Measurements from ENCODE around the gene ZSCAN31. TPM values are rescaled to one million over a fixed set of nuclear protein-coding genes. Genes with fewer than 3 reads are reported as not detected.

Gene ZSCAN31
- total and polyA plus RNA-seq, 2 donors = 3.4 to 3.9 TPM

DNA sequence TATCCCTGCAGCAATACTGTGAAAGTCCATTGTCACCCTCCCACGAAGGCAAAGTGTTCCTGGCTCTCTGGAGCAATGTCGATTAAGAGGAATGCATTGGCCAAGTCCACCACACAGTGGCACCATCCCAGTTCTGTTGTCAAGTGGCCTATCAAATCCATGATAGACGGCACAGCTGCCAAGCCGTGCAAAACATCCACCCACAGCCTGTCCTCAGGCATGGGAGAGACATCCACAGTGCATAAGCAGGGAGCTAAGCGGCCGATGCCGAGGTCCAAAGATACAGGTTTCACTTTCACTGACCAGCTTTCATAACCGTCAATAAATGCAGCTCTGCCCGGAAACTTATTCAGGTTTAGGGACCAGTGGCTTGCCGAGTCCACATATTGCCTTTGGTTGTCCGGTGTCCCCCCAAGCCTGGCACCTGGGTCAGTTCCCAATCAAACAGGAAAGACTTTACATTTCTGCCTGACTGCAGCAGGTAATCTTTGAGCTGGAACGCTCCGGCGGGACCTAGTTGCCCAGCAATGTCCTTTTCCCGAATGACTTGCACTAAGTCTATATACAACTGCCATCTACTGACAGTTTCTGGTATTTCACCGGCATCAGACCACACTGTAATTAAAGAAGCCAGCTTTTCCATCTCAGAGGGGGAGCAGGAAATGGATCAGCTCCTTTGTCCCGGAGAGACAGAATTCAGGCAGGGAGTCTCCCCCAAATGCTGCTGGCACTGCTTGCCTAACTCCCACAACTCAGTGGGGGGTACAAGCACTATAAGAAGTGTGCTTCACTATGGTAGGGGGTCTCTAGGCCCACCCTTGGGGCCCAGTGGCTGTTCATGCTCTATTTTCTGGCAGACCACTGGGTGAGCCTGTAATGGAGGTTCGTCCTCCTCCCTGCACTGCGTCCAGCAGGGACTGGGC, 20.1 kb upstream of the ZSCAN31 start:
- H3K4me1 ChIP-seq (ENCODE audit: control insufficient read depth in 2 of 2, insufficient read depth in 2 of 2, low read length in 2 of 2) = peaks cover 8 to 14% of the 10 kb centered on the region in 2 donors
- peak; percentile 49 to 86 (median 74) for DNase-seq (ENCODE audit: low read depth in 6 of 9, low spot score in 9 of 9)
- H3K27ac ChIP-seq (ENCODE audit: low read depth in 1 of 2, low read length in 1 of 2) = peak overlapping the region; percentile 3 to 58
- H3K36me3 ChIP-seq (ENCODE audit: control insufficient read depth in 2 of 2, insufficient read depth in 2 of 2, low read length in 1 of 2) = peaks cover 0 to 2% of the 10 kb centered on the region in 2 donors
- 8% methylated on average over 19 of the region's 19 CpGs for WGBS
- H3K27me3 ChIP-seq (ENCODE audit: control insufficient read depth in 2 of 2, insufficient read depth in 1 of 2, low read length in 1 of 2) = no peaks in the 10 kb centered on the region
- peaks cover 0 to 10% of the 10 kb centered on the region in 2 donors for H3K9me3 ChIP-seq (ENCODE audit: control insufficient read depth in 2 of 2, insufficient read depth in 1 of 2, low read length in 1 of 2)
- peak overlapping the region; percentile 48 to 61 for H3K4me3 ChIP-seq (ENCODE audit: low read length in 2 of 2)

DNA sequence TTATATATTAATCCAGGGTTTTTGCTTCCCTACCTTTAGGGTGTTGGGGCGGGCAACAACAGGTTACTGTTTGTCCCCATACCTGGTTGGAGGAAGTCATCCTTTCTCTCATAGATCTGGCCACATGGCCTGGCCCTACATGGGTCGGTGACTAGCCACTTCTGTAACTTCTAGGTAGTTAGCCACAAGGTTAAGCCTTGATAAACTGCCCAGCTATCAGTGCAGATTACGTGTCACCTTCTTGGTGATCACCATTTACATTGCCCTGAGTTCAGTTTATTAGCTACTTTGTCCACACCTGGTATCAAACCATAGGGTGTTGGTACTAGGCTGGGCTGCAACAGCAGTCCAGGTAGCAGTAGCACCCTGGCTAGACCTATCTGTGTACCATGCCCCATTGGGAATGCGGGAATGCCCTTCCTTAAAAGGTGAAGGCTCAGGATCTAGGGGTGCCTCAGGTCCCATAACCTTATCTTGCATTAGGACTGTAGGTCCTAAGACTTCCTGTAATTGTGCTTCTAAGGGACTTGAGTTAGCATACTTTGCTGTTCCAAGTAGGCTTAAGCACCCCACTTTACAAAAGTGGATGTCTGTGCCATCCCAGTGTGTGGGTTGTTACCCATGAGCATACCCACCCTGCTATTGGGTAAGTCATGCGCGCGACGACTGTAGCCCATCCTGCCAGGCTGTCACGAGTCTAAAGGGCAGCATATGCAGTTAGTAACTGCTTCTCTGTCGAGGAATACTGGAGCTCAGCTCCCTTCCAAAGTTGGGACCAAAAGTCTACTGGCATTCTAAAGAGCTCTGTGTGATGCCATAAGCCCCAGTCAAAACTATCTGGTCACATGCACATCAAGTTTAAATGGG, 19.0 kb upstream of the ZSCAN31 start:
- H3K27me3 ChIP-seq (ENCODE audit: control insufficient read depth in 2 of 2, insufficient read depth in 1 of 2, low read length in 1 of 2) = no peaks in the 10 kb centered on the region
- no peak for DNase-seq (ENCODE audit: low read depth in 6 of 9, low spot score in 9 of 9)
- H3K36me3 ChIP-seq (ENCODE audit: control insufficient read depth in 2 of 2, insufficient read depth in 2 of 2, low read length in 1 of 2) = peaks cover 0 to 2% of the 10 kb centered on the region in 2 donors
- no peak overlapping the region for H3K4me3 ChIP-seq (ENCODE audit: low read length in 2 of 2)
- no peak overlapping the region for H3K27ac ChIP-seq (ENCODE audit: low read depth in 1 of 2, low read length in 1 of 2)
- H3K4me1 ChIP-seq (ENCODE audit: control insufficient read depth in 2 of 2, insufficient read depth in 2 of 2, low read length in 2 of 2) = peaks cover 16 to 22% of the 10 kb centered on the region in 2 donors
- peaks cover 0 to 10% of the 10 kb centered on the region in 2 donors for H3K9me3 ChIP-seq (ENCODE audit: control insufficient read depth in 2 of 2, insufficient read depth in 1 of 2, low read length in 1 of 2)
- 96% methylated on average over 10 of the region's 10 CpGs for WGBS

DNA sequence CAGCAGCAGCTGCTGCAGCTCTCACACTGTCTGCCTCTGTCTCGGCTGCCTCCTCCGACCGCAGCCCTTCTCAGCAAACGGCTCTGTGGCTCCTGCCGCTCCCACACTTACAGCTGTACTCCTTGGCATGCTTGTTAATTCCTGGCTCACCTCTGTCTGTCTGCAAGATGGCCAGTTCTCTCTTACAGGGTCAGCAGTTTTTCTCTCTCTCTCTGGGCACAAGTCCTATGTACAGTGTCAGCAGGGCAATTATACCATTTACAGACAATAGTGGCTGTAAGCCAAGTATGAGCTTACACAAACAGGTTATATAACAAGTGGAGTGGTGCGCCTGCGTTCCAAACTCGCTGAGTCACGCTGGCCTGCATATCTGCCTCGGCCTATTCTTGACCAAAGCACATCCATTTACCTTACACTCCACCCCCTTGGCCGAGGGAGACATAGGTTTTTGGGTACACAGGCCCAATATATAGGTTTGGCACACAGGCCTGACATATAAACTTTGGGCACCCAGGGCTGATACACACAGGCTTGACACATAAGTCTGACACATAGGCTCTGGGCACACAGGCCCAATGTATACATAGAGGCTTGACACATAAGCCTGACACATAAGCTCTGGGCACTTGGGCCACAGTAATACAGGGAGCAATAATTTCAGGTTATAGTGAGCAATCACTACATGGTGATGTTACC, 18.2 kb upstream of the ZSCAN31 start:
- Histone ChIP-seq H3K9me3 (ENCODE audit: control insufficient read depth in 2 of 2, insufficient read depth in 1 of 2, low read length in 1 of 2) (peaks cover 0 to 10% of the 10 kb centered on the region in 2 donors), H3K36me3 (ENCODE audit: control insufficient read depth in 2 of 2, insufficient read depth in 2 of 2, low read length in 1 of 2) (peaks cover 0 to 2% of the 10 kb centered on the region in 2 donors), H3K4me1 (ENCODE audit: control insufficient read depth in 2 of 2, insufficient read depth in 2 of 2, low read length in 2 of 2) (peaks cover 16 to 22% of the 10 kb centered on the region in 2 donors), H3K4me3 (ENCODE audit: low read length in 2 of 2) (no peak overlapping the region), H3K27ac (ENCODE audit: low read depth in 1 of 2, low read length in 1 of 2) (no peak overlapping the region), H3K27me3 (ENCODE audit: control insufficient read depth in 2 of 2, insufficient read depth in 1 of 2, low read length in 1 of 2) (no peaks in the 10 kb centered on the region)
- whole genome bisulfite sequencing = 95% methylated on average over 11 of the region's 11 CpGs
- peak in 1 of 9 donors; percentile 2 for DNase-seq (ENCODE audit: low read depth in 6 of 9, low spot score in 9 of 9)

DNA sequence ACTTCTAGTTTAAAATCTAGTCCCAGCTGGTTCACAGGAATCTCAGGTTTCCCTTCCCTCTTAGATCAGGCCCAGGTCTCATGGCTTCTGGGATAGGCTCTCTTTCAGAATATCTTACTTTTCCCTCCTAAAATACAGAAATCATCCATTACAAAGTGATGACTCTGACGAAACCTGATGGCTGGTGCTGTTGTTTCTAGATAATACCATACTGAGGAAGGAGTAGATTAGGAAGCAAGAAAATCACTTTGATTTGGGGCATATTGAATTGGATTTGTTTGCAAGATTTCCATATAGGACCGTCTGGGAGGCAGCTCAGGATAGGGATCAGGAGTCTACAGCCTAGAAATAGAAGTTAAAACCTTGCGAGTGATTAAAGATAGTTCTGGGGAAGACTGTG, 17.4 kb upstream of the ZSCAN31 start:
- WGBS = 98% methylated on average over 3 of the region's 3 CpGs
- Histone ChIP-seq H3K27me3 (ENCODE audit: control insufficient read depth in 2 of 2, insufficient read depth in 1 of 2, low read length in 1 of 2) (no peaks in the 10 kb centered on the region), H3K4me3 (ENCODE audit: low read length in 2 of 2) (no peak overlapping the region), H3K27ac (ENCODE audit: low read depth in 1 of 2, low read length in 1 of 2) (no peak overlapping the region), H3K36me3 (ENCODE audit: control insufficient read depth in 2 of 2, insufficient read depth in 2 of 2, low read length in 1 of 2) (peaks cover 0 to 2% of the 10 kb centered on the region in 2 donors), H3K4me1 (ENCODE audit: control insufficient read depth in 2 of 2, insufficient read depth in 2 of 2, low read length in 2 of 2) (peaks cover 16 to 22% of the 10 kb centered on the region in 2 donors), H3K9me3 (ENCODE audit: control insufficient read depth in 2 of 2, insufficient read depth in 1 of 2, low read length in 1 of 2) (peaks cover 0 to 10% of the 10 kb centered on the region in 2 donors)
- no peak for DNase-seq (ENCODE audit: low read depth in 6 of 9, low spot score in 9 of 9)

DNA sequence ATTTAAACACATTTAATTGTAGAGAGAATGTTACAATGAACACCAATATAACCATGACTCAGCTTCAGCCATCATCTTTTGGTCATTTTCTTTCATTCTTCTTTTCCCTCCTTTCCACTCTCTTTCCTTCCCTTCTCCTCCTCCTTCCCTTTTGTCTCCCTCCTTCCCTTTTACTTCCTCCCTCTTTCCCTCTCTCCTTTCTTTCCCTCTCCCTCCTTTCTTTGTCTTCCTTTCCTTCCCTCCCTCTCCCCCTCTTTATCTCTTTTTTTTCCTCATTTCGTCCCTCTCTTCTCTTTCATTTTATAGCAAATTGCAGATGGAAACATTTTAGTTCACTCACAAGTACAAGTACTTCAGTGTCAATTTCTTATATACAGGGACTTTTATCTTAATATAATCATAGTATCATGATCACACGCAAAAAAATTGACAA, 15.6 kb upstream of the ZSCAN31 start:
- no peak overlapping the region for H3K4me3 ChIP-seq (ENCODE audit: low read length in 2 of 2)
- no peak overlapping the region for H3K27ac ChIP-seq (ENCODE audit: low read depth in 1 of 2, low read length in 1 of 2)
- no peak for DNase-seq (ENCODE audit: low read depth in 6 of 9, low spot score in 9 of 9)
- peaks cover 0 to 2% of the 10 kb centered on the region in 2 donors for H3K36me3 ChIP-seq (ENCODE audit: control insufficient read depth in 2 of 2, insufficient read depth in 2 of 2, low read length in 1 of 2)
- no peaks in the 10 kb centered on the region for H3K27me3 ChIP-seq (ENCODE audit: control insufficient read depth in 2 of 2, insufficient read depth in 1 of 2, low read length in 1 of 2)
- H3K4me1 ChIP-seq (ENCODE audit: control insufficient read depth in 2 of 2, insufficient read depth in 2 of 2, low read length in 2 of 2) = peaks cover 16 to 22% of the 10 kb centered on the region in 2 donors
- peaks cover 0 to 4% of the 10 kb centered on the region in 2 donors for H3K9me3 ChIP-seq (ENCODE audit: control insufficient read depth in 2 of 2, insufficient read depth in 1 of 2, low read length in 1 of 2)
- 92% methylated on average over 2 of the region's 2 CpGs for WGBS

DNA sequence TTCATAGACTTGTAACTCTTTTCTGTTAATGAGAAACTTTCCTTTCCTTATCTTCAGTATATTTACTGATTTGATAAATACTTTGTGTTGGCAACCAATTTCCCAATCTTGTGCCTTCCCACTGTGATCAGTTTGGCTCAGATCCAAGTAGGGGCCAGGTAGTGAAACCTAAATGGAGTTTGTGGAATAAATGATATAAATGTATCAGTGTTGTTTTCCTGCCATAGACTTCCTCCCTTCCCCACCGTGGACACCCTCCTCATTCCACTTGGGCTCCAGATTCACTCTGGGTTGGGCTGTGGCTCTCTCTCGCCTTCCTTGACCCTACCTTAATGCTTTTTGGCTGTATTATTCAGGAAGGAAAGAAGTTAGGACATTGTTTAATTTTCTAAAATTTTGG, 15.1 kb upstream of the ZSCAN31 start:
- H3K4me3 ChIP-seq (ENCODE audit: low read length in 2 of 2) = no peak overlapping the region
- no peak overlapping the region for H3K27ac ChIP-seq (ENCODE audit: low read depth in 1 of 2, low read length in 1 of 2)
- no peaks in the 10 kb centered on the region for H3K27me3 ChIP-seq (ENCODE audit: control insufficient read depth in 2 of 2, insufficient read depth in 1 of 2, low read length in 1 of 2)
- H3K36me3 ChIP-seq (ENCODE audit: control insufficient read depth in 2 of 2, insufficient read depth in 2 of 2, low read length in 1 of 2) = peaks cover 0 to 2% of the 10 kb centered on the region in 2 donors
- H3K4me1 ChIP-seq (ENCODE audit: control insufficient read depth in 2 of 2, insufficient read depth in 2 of 2, low read length in 2 of 2) = peaks cover 16 to 18% of the 10 kb centered on the region in 2 donors
- WGBS = 73% methylated on average over 2 of the region's 2 CpGs
- H3K9me3 ChIP-seq (ENCODE audit: control insufficient read depth in 2 of 2, insufficient read depth in 1 of 2, low read length in 1 of 2) = peaks cover 0 to 4% of the 10 kb centered on the region in 2 donors
- no peak for DNase-seq (ENCODE audit: low read depth in 6 of 9, low spot score in 9 of 9)

DNA sequence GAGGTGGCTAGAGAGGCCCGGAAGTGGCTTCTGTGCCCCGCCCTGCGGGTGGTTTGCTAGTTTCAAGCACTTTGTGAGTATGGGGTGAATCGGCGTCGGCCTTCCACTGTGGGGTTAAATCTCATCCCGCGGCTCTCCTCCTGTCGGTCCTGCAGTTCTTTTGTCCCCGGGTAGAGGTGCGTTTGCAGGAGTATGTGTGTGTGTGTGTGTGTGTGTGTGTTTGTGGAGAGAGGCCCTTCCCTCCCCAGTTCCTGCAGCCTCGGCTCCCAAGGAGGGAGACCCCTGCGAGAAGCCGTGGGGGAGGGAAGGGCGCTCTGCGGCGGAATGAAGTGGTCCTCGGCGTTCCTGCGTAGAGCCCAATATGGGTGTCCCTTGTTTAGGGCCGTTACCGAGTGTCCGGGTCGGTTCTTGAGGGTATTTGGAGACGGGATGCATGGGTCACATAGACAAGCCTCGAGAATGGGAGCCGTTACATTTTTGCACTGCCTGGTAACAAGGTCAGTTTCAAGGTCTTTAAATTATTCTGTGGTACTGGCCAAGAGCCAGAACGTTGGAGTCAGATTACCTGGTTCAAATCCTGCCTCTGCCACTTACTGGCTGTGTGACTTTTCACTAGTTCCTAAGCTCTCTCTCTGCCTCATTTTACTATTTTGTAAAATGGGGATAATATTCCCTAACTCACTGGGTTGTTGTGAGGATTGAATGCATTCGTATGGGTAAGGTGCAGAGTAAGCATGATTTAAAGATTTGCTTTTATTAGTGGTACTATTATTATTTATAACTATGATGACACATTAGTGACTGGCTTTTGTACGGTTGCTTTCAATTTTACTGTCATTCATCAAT, 14.2 kb upstream of the ZSCAN31 start, which contains the start of gene ZKSCAN3:
Gene ZKSCAN3 (plus strand): TSS at position 56 of the 846 bp plus-strand sequence. CDS start 9,640 bp downstream, outside the sequence.
- no peaks in the 10 kb centered on the region for H3K27me3 ChIP-seq (ENCODE audit: control insufficient read depth in 2 of 2, insufficient read depth in 1 of 2, low read length in 1 of 2)
- H3K4me1 ChIP-seq (ENCODE audit: control insufficient read depth in 2 of 2, insufficient read depth in 2 of 2, low read length in 2 of 2) = peaks cover 10 to 11% of the 10 kb centered on the region in 2 donors
- DNase-seq (ENCODE audit: low read depth in 6 of 9, low spot score in 9 of 9) = peak; percentile 66 to 93 (median 74)
- H3K9me3 ChIP-seq (ENCODE audit: control insufficient read depth in 2 of 2, insufficient read depth in 1 of 2, low read length in 1 of 2) = peaks cover 0 to 4% of the 10 kb centered on the region in 2 donors
- WGBS = 4% methylated on average over 30 of the region's 30 CpGs
- peaks cover 0 to 2% of the 10 kb centered on the region in 2 donors for H3K36me3 ChIP-seq (ENCODE audit: control insufficient read depth in 2 of 2, insufficient read depth in 2 of 2, low read length in 1 of 2)
- peak within 1 kb of the TSS; percentile 77 to 82 for H3K27ac ChIP-seq (ENCODE audit: low read depth in 1 of 2, low read length in 1 of 2)
- H3K4me3 ChIP-seq (ENCODE audit: low read length in 2 of 2) = peak within 1 kb of the TSS; percentile 88 to 94

All from thymus (tissue), 11 donors.